OCI-LY7 (cell line): ENCODE measurements around the gene HTR7. TPM values are rescaled to one million over a fixed set of nuclear protein-coding genes. Genes with fewer than 3 reads are reported as not detected.

Experiments
- BruUV-seq: library from RNA; stranded (reverse); fragments of 400-500 nt; replicated peaks from 2 replicates; lab custom pipeline; 2021; lab: Mats Ljungman, UMichigan
- CTCF ChIA-PET: fragments of 300-600 bp; sonication (Branson Sonifier 250); formaldehyde crosslinking; loops from one replicate; lab custom pipeline; 2022; ENCODE audit warnings: antibody characterized with exemption; ENCODE audit not compliant: unreplicated experiment; lab: Charles Lee
- POLR2A ChIA-PET: fragments of 300-600 bp; sonication (Branson Sonifier 250); formaldehyde crosslinking; loops from one replicate; lab custom pipeline; 2022; ENCODE audit warnings: antibody characterized with exemption; lab: Charles Lee
- DNase-seq: peaks from one replicate; pipeline ENCODE4 v3.0.0-alpha.2; 2015; ENCODE audit warnings: low spot score
- H2AFZ ChIP-seq: fragments of 200-600 bp; sonication (generic), shearing (Covaris generic); 2 replicates; pipeline ENCODE4 v1.6.1; 2014; ENCODE audit warnings: mild to moderate bottlenecking, antibody characterized with exemption, low read length, moderate library complexity
- H3K27ac ChIP-seq: fragments of 200-600 bp; sonication (generic); 2 replicates; pipeline ENCODE4 v1.5.1; 2014; ENCODE audit warnings: mixed run types, low read depth, mild to moderate bottlenecking, moderate library complexity, low read length, inconsistent platforms; ENCODE audit not compliant: poor library complexity, severe bottlenecking
- H3K36me3 ChIP-seq: fragments of 200-600 bp; sonication (generic); 2 replicates; pipeline ENCODE4 v1.6.1; 2014; ENCODE audit warnings: mild to moderate bottlenecking, antibody characterized with exemption, low read length, moderate library complexity, mixed read lengths; ENCODE audit not compliant: insufficient read depth
- H3K4me1 ChIP-seq: fragments of 200-600 bp; sonication (generic); 2 replicates; pipeline ENCODE4 v1.5.1; 2014; ENCODE audit warnings: mild to moderate bottlenecking, low read length; ENCODE audit not compliant: insufficient read depth, poor library complexity, severe bottlenecking
- H3K4me2 ChIP-seq: fragments of 200-600 bp; sonication (generic); 2 replicates; pipeline ENCODE4 v1.6.1; 2014; ENCODE audit warnings: mild to moderate bottlenecking, low read length
- H3K4me3 ChIP-seq: fragments of 200-600 bp; sonication (generic); 2 replicates; pipeline ENCODE4 v1.5.1; 2014; ENCODE audit warnings: mild to moderate bottlenecking, low read depth, low read length; ENCODE audit not compliant: poor library complexity, severe bottlenecking
- H3K79me2 ChIP-seq: fragments of 200-600 bp; sonication (generic); 2 replicates; pipeline ENCODE4 v1.6.1; 2016; ENCODE audit warnings: low read depth, mild to moderate bottlenecking, low read length, moderate library complexity, mixed read lengths; ENCODE audit not compliant: insufficient read depth
- H3K9me2 ChIP-seq: fragments of 200-600 bp; sonication (generic); 2 replicates; pipeline ENCODE4 v1.6.1; 2016; ENCODE audit warnings: mild to moderate bottlenecking, low read length, mixed read lengths; ENCODE audit not compliant: insufficient read depth
- H3K9me3 ChIP-seq: fragments of 200-600 bp; sonication (generic); 2 replicates; pipeline ENCODE4 v1.6.1; 2014; ENCODE audit warnings: mild to moderate bottlenecking, mixed run types, low read length, mixed read lengths
- H4K20me1 ChIP-seq: fragments of 200-600 bp; sonication (generic); 2 replicates; pipeline ENCODE4 v1.6.1; 2014; ENCODE audit warnings: mild to moderate bottlenecking, antibody characterized with exemption, low read length, moderate library complexity, mixed read lengths; ENCODE audit not compliant: insufficient read depth
- CTCF ChIP-seq: fragments of 200-600 bp; sonication (generic); conservative IDR thresholded peaks from 2 replicates; pipeline ENCODE4 v1.5.1; 2014; ENCODE audit warnings: mild to moderate bottlenecking, antibody characterized with exemption, low read length, moderate library complexity, mixed read lengths
- EZH2phosphoT487 ChIP-seq: fragments of 200-600 bp; sonication (generic); IDR thresholded peaks from 2 replicates; pipeline ENCODE4 v1.6.1; 2018; ENCODE audit warnings: low read depth, borderline replicate concordance, mild to moderate bottlenecking, mixed run types, antibody characterized with exemption, low read length, moderate library complexity, mixed read lengths
- intact Hi-C: fragments of 100-400 bp; cut with micrococcal nuclease; formaldehyde crosslinking; loops from one replicate; pipeline ENCODE4 v1.10.0; 2022; ENCODE audit not compliant: unreplicated experiment
- total RNA-seq, 2 experiments: library from RNA; depleted of rRNA in 1 of 2; stranded (reverse); fragments of >200 nt in 1 of 2; shearing (Covaris generic) in 1 of 2; gene quantifications; 2 replicates each; pipeline ENCODE4 v1.2.3, GENCODE V29; 2014 to 2022

The HTR7 gene
- total RNA-seq, 2 experiments from 2014 or later = 0.10 TPM; not detected in 1

GRCh38 chr10:90777621-90778020 is 80.2 kb downstream of the HTR7 start:
- Histone ChIP-seq H4K20me1 (no peaks in the 10 kb centered on the region), H3K9me2 (no peaks in the 10 kb centered on the region), H3K4me2 (no peak overlapping the region), H3K4me3 (no peak overlapping the region), H3K4me1 (no peaks in the 10 kb centered on the region), H3K79me2 (no peaks in the 10 kb centered on the region), H3K27ac (no peak overlapping the region), H3K36me3 (no peaks in the 10 kb centered on the region), H3K9me3 (no peaks in the 10 kb centered on the region), H2AFZ (no peak overlapping the region)
- no TSS peak for BruUV-seq
- CTCF ChIA-PET = no interaction called here
- POLR2A ChIA-PET = interaction anchor here (0.5 kb wide), 1 partner anchor 434 kb away, joined by 3 read pairs; no protein-coding TSS in a partner anchor
- TF ChIP-seq CTCF (no peak), EZH2phosphoT487 (no peak)
- DNase-seq = no peak
- intact Hi-C loops = no loop called here

GRCh38 chr10:90775351-90776028 is 82.3 kb downstream of the HTR7 start:
- Histone ChIP-seq H3K4me3 (no peak overlapping the region), H3K9me3 (no peaks in the 10 kb centered on the region), H4K20me1 (no peaks in the 10 kb centered on the region), H3K36me3 (no peaks in the 10 kb centered on the region), H3K4me1 (no peaks in the 10 kb centered on the region), H3K27ac (no peak overlapping the region), H3K4me2 (no peak overlapping the region), H2AFZ (no peak overlapping the region), H3K9me2 (no peaks in the 10 kb centered on the region), H3K79me2 (no peaks in the 10 kb centered on the region)
- BruUV-seq = no TSS peak
- no peak for DNase-seq
- ChIA-PET POLR2A (no interaction called here), CTCF (no interaction called here)
- no peak for TF ChIP-seq CTCF
- TF ChIP-seq EZH2phosphoT487 = no peak
- intact Hi-C loops = no loop called here
